ENCODE results near the gene MAP3K4. TPM values are rescaled to one million over a fixed set of nuclear protein-coding genes. Genes with fewer than 3 reads are reported as not detected.
A peak's percentile ranks its signal among the peaks of the same experiment; 100 is the strongest.

Gene MAP3K4
- total RNA-seq, 1 donor, result 31.1 TPM

- Histone ChIP-seq H3K27me3 (ENCODE audit: insufficient read depth, low read length) (no peaks in the 10 kb centered on the region), H3K27ac (ENCODE audit: low read depth, low read length) (no peak overlapping the region), H3K79me2 (ENCODE audit: insufficient read depth, low read length) (no peaks in the 10 kb centered on the region), H4K20me1 (ENCODE audit: insufficient read depth, low read length) (no peaks in the 10 kb centered on the region), H3K4me2 (ENCODE audit: insufficient read depth, low read length) (no peak overlapping the region), H3K36me3 (ENCODE audit: insufficient read depth, low read length) (peaks cover 16% of the 10 kb centered on the region), H3K4me3 (ENCODE audit: insufficient read depth, low read length) (no peak overlapping the region), H3K9me3 (ENCODE audit: low read depth, low read length) (no peaks in the 10 kb centered on the region), H3K4me1 (ENCODE audit: insufficient read depth, low read length) (no peaks in the 10 kb centered on the region), H2AFZ (ENCODE audit: low read length) (no peak overlapping the region)
- TF ChIP-seq CTCF (IDR thresholded peaks at IDR 0.05; ENCODE audit: extremely low read depth, low read depth, low read length), result no peak
- DNase-seq (ENCODE audit: insufficient read length, low spot score, missing footprints), result no peak
These were observed 83.0 kb downstream of the MAP3K4 start for GRCh38 chr6:161074496-161075121.

- DNase-seq (ENCODE audit: insufficient read length, low spot score, missing footprints), result no peak
- H4K20me1 ChIP-seq (ENCODE audit: insufficient read depth, low read length), result no peaks in the 10 kb centered on the region
- TF ChIP-seq CTCF (IDR thresholded peaks at IDR 0.05; ENCODE audit: extremely low read depth, low read depth, low read length), result no peak
- no peak overlapping the region for H2AFZ ChIP-seq (ENCODE audit: low read length)
- H3K79me2 ChIP-seq (ENCODE audit: insufficient read depth, low read length), result no peaks in the 10 kb centered on the region
- no peak overlapping the region for H3K4me2 ChIP-seq (ENCODE audit: insufficient read depth, low read length)
- no peaks in the 10 kb centered on the region for H3K9me3 ChIP-seq (ENCODE audit: low read depth, low read length)
- peaks cover 7% of the 10 kb centered on the region for H3K4me1 ChIP-seq (ENCODE audit: insufficient read depth, low read length)
- no peak overlapping the region for H3K4me3 ChIP-seq (ENCODE audit: insufficient read depth, low read length)
- peaks cover 21% of the 10 kb centered on the region for H3K36me3 ChIP-seq (ENCODE audit: insufficient read depth, low read length)
- H3K27ac ChIP-seq (ENCODE audit: low read depth, low read length), result no peak overlapping the region
- no peaks in the 10 kb centered on the region for H3K27me3 ChIP-seq (ENCODE audit: insufficient read depth, low read length)
These were observed 84.7 kb downstream of the MAP3K4 start for GRCh38 chr6:161076181-161076677.

GRCh38 chr6:161079566-161080262 lies 88.1 kb downstream of the MAP3K4 start:
- H3K27me3 ChIP-seq (ENCODE audit: insufficient read depth, low read length), result no peaks in the 10 kb centered on the region
- H4K20me1 ChIP-seq (ENCODE audit: insufficient read depth, low read length), result no peaks in the 10 kb centered on the region
- H3K27ac ChIP-seq (ENCODE audit: low read depth, low read length), result peak overlapping the region; percentile 72
- peak; percentile 32 for DNase-seq (ENCODE audit: insufficient read length, low spot score, missing footprints)
- TF ChIP-seq CTCF (IDR thresholded peaks at IDR 0.05; ENCODE audit: extremely low read depth, low read depth, low read length), result no peak
- no peaks in the 10 kb centered on the region for H3K79me2 ChIP-seq (ENCODE audit: insufficient read depth, low read length)
- H3K9me3 ChIP-seq (ENCODE audit: low read depth, low read length), result no peaks in the 10 kb centered on the region
- H3K4me1 ChIP-seq (ENCODE audit: insufficient read depth, low read length), result peaks cover 7% of the 10 kb centered on the region
- H3K4me3 ChIP-seq (ENCODE audit: insufficient read depth, low read length), result peak overlapping the region; percentile 27
- H2AFZ ChIP-seq (ENCODE audit: low read length), result peak overlapping the region; percentile 19
- peak overlapping the region; percentile 60 for H3K4me2 ChIP-seq (ENCODE audit: insufficient read depth, low read length)
- H3K36me3 ChIP-seq (ENCODE audit: insufficient read depth, low read length), result peaks cover 40% of the 10 kb centered on the region

GRCh38 chr6:161080263-161080970 lies 88.8 kb downstream of the MAP3K4 start:
- H4K20me1 ChIP-seq (ENCODE audit: insufficient read depth, low read length), result no peaks in the 10 kb centered on the region
- H3K36me3 ChIP-seq (ENCODE audit: insufficient read depth, low read length), result peaks cover 41% of the 10 kb centered on the region
- H3K79me2 ChIP-seq (ENCODE audit: insufficient read depth, low read length), result no peaks in the 10 kb centered on the region
- H3K9me3 ChIP-seq (ENCODE audit: low read depth, low read length), result no peaks in the 10 kb centered on the region
- H3K27me3 ChIP-seq (ENCODE audit: insufficient read depth, low read length), result no peaks in the 10 kb centered on the region
- peak overlapping the region; percentile 72 for H3K27ac ChIP-seq (ENCODE audit: low read depth, low read length)
- H3K4me2 ChIP-seq (ENCODE audit: insufficient read depth, low read length), result peak overlapping the region; percentile 60
- peak; percentile 43 for DNase-seq (ENCODE audit: insufficient read length, low spot score, missing footprints)
- peaks cover 7% of the 10 kb centered on the region for H3K4me1 ChIP-seq (ENCODE audit: insufficient read depth, low read length)
- peak overlapping the region; percentile 6 for H3K4me3 ChIP-seq (ENCODE audit: insufficient read depth, low read length)
- TF ChIP-seq CTCF (IDR thresholded peaks at IDR 0.05; ENCODE audit: extremely low read depth, low read depth, low read length), result no peak
- H2AFZ ChIP-seq (ENCODE audit: low read length), result peak overlapping the region; percentile 19

All from osteoblast (primary cell).